ENCODE results near the gene CLSTN1.

The CLSTN1 gene

DNA sequence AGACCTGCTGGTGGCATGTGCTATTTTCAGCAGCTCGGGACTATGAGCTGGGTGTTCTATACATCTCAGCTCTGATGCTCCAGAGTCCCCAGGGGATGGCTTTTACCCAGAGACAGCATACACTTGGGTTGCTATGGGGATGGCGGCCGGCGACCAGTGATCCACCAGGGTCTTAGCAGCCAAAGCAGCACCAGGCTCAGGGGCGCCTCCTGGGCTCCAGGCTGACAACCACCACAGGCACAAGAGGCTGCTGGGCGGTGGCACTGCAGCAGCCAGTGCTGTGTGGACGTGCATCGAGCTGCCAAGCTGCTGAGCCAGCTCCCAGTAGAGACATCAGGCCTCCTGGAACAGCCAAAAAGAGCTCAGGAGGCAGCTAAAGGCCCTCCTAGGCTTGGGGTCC is 37.6 kb upstream of the CLSTN1 start:
- H3K4me3 ChIP-seq (ENCODE audit: low read length): no peak overlapping the region
- no peaks in the 10 kb centered on the region for H3K27me3 ChIP-seq (ENCODE audit: control insufficient read depth, insufficient read depth, low read length)
- no peak overlapping the region for H3K9ac ChIP-seq (ENCODE audit: low read length)
- no peak overlapping the region for H3K27ac ChIP-seq (ENCODE audit: low read depth, low read length)
- H3K36me3 ChIP-seq (ENCODE audit: control insufficient read depth, insufficient read depth, low read length): no peaks in the 10 kb centered on the region
- H3K4me1 ChIP-seq (ENCODE audit: control insufficient read depth, insufficient read depth, low read length): no peaks in the 10 kb centered on the region

DNA sequence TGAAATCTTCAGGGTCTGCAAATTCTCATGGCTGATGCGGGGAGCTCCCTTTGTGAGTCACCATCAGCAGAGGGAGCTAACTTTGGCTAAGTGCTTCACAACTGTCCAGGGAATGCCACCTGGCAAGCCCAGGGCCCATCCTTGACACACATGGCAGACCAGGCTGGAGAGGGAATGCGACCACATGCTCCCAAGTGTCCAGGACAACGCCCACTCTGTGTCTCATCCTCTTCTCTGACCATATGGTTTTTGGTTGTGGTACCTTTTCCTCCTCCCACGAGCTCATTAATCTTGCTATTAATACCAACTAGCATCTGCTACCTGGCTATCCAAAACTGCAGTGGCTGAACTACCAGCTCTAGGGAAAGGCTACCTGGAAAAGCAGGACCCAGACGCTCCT is 37.1 kb upstream of the CLSTN1 start:
- H3K36me3 ChIP-seq (ENCODE audit: control insufficient read depth, insufficient read depth, low read length): no peaks in the 10 kb centered on the region
- H3K9ac ChIP-seq (ENCODE audit: low read length): no peak overlapping the region
- H3K4me3 ChIP-seq (ENCODE audit: low read length): no peak overlapping the region
- no peak overlapping the region for H3K27ac ChIP-seq (ENCODE audit: low read depth, low read length)
- H3K27me3 ChIP-seq (ENCODE audit: control insufficient read depth, insufficient read depth, low read length): no peaks in the 10 kb centered on the region
- H3K4me1 ChIP-seq (ENCODE audit: control insufficient read depth, insufficient read depth, low read length): no peaks in the 10 kb centered on the region

- Histone ChIP-seq H3K27ac (ENCODE audit: low read depth, low read length) (no peak overlapping the region), H3K9ac (ENCODE audit: low read length) (no peak overlapping the region), H3K4me1 (ENCODE audit: control insufficient read depth, insufficient read depth, low read length) (no peaks in the 10 kb centered on the region), H3K4me3 (ENCODE audit: low read length) (no peak overlapping the region), H3K27me3 (ENCODE audit: control insufficient read depth, insufficient read depth, low read length) (no peaks in the 10 kb centered on the region), H3K36me3 (ENCODE audit: control insufficient read depth, insufficient read depth, low read length) (no peaks in the 10 kb centered on the region)
These were observed 35.7 kb upstream of the CLSTN1 start for GRCh38 chr1:9859281-9860014.

- Histone ChIP-seq H3K27ac (ENCODE audit: low read depth, low read length) (no peak overlapping the region), H3K9ac (ENCODE audit: low read length) (no peak overlapping the region), H3K27me3 (ENCODE audit: control insufficient read depth, insufficient read depth, low read length) (no peaks in the 10 kb centered on the region), H3K4me1 (ENCODE audit: control insufficient read depth, insufficient read depth, low read length) (no peaks in the 10 kb centered on the region), H3K36me3 (ENCODE audit: control insufficient read depth, insufficient read depth, low read length) (peaks cover 3% of the 10 kb centered on the region), H3K4me3 (ENCODE audit: low read length) (no peak overlapping the region)
These were observed 34.7 kb upstream of the CLSTN1 start for GRCh38 chr1:9858293-9859035.

DNA sequence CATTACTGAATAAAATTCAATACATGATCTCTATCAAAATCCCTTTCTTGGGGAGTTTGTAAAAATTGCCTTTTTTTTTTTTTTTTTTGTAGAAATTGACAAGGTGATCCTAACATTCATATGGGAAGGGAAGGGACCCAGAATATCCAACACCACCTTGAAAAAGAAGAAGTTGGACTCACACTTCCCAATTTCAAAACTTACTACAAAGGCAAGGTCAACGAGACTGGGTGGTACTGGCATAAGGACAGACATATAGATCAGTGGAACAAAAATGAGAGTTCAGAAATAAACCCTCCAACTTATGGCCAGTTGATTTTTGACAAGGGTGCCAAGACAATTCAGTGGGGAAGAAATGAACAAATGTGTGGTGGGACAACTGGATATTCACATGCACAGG is 31.4 kb upstream of the CLSTN1 start:
- Histone ChIP-seq H3K27me3 (ENCODE audit: control insufficient read depth, insufficient read depth, low read length) (no peaks in the 10 kb centered on the region), H3K36me3 (ENCODE audit: control insufficient read depth, insufficient read depth, low read length) (peaks cover 3% of the 10 kb centered on the region), H3K27ac (ENCODE audit: low read depth, low read length) (no peak overlapping the region), H3K4me3 (ENCODE audit: low read length) (no peak overlapping the region), H3K4me1 (ENCODE audit: control insufficient read depth, insufficient read depth, low read length) (no peaks in the 10 kb centered on the region), H3K9ac (ENCODE audit: low read length) (no peak overlapping the region)

GRCh38 chr1:9853249-9853595 is 29.5 kb upstream of the CLSTN1 start:
- Histone ChIP-seq H3K9ac (ENCODE audit: low read length) (no peak overlapping the region), H3K36me3 (ENCODE audit: control insufficient read depth, insufficient read depth, low read length) (peaks cover 5% of the 10 kb centered on the region), H3K27ac (ENCODE audit: low read depth, low read length) (no peak overlapping the region), H3K4me3 (ENCODE audit: low read length) (no peak overlapping the region), H3K4me1 (ENCODE audit: control insufficient read depth, insufficient read depth, low read length) (no peaks in the 10 kb centered on the region), H3K27me3 (ENCODE audit: control insufficient read depth, insufficient read depth, low read length) (no peaks in the 10 kb centered on the region)

- Histone ChIP-seq H3K4me1 (ENCODE audit: control insufficient read depth, insufficient read depth, low read length) (no peaks in the 10 kb centered on the region), H3K27me3 (ENCODE audit: control insufficient read depth, insufficient read depth, low read length) (no peaks in the 10 kb centered on the region), H3K4me3 (ENCODE audit: low read length) (no peak overlapping the region), H3K9ac (ENCODE audit: low read length) (no peak overlapping the region), H3K27ac (ENCODE audit: low read depth, low read length) (no peak overlapping the region), H3K36me3 (ENCODE audit: control insufficient read depth, insufficient read depth, low read length) (peaks cover 5% of the 10 kb centered on the region)
These were observed 28.9 kb upstream of the CLSTN1 start for GRCh38 chr1:9852410-9853248.

DNA sequence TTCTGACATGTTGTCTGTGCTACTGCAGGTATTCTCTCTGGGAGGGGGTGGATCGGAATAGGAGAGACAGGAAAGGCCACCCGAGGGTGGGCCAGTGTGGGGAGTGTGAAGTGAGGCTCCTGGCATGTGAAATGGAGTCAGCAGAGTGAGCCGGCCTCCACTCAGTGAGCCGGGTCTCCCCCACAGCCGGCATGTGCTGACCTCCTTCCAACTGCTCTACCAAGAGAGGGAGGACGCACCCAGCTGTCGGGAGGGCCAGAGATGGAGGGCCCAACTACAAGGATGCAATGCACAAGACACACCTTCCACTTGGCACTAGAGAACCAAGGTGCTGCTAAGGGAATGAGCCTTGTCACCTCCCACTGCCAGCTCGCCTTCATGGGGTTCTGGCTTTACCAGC is 28.2 kb upstream of the CLSTN1 start:
- no peak overlapping the region for H3K9ac ChIP-seq (ENCODE audit: low read length)
- H3K27me3 ChIP-seq (ENCODE audit: control insufficient read depth, insufficient read depth, low read length): no peaks in the 10 kb centered on the region
- H3K36me3 ChIP-seq (ENCODE audit: control insufficient read depth, insufficient read depth, low read length): peaks cover 5% of the 10 kb centered on the region
- H3K4me3 ChIP-seq (ENCODE audit: low read length): no peak overlapping the region
- no peak overlapping the region for H3K27ac ChIP-seq (ENCODE audit: low read depth, low read length)
- no peaks in the 10 kb centered on the region for H3K4me1 ChIP-seq (ENCODE audit: control insufficient read depth, insufficient read depth, low read length)

- Histone ChIP-seq H3K27me3 (ENCODE audit: control insufficient read depth, insufficient read depth, low read length) (no peaks in the 10 kb centered on the region), H3K9ac (ENCODE audit: low read length) (no peak overlapping the region), H3K4me3 (ENCODE audit: low read length) (no peak overlapping the region), H3K4me1 (ENCODE audit: control insufficient read depth, insufficient read depth, low read length) (no peaks in the 10 kb centered on the region), H3K36me3 (ENCODE audit: control insufficient read depth, insufficient read depth, low read length) (peaks cover 5% of the 10 kb centered on the region), H3K27ac (ENCODE audit: low read depth, low read length) (no peak overlapping the region)
These were observed 26.8 kb upstream of the CLSTN1 start for GRCh38 chr1:9850442-9851162.

DNA sequence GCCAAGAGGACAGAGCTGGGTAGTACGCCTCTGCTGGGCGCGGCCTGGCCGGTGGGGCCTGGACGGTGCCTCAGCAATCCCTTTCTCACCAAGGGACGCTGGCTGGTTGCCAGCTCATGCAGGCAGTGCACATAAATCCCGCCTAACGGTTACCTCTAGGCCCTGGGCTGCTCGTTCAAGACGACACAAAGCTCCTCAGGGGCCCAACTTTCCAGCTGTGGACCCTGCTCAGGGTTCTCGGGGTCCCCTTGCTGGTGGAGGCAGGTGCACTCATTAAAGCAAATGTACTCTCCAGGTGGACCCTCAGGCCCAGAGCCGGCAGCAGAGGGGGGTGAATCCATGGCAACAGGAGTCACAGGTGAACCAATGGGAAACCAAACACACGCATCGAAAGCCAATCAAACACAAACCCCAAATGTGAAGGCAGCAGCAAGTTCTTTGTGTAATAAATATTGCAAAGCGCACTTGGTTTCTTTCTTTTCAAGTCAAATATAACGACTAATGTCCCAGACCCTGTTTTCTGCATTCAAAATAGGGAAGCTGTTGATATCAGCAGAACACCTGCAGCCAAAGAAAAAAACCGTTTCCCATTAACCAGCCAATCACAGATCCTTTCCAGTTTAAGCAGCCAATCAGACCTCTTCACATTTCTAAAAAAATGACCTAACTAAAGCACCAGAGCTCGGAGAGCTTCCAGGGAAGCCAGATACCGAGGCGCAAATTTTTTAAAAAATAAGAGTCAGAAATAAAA is 26.1 kb upstream of the CLSTN1 start:
- Histone ChIP-seq H3K4me3 (ENCODE audit: low read length) (no peak overlapping the region), H3K27ac (ENCODE audit: low read depth, low read length) (no peak overlapping the region), H3K27me3 (ENCODE audit: control insufficient read depth, insufficient read depth, low read length) (no peaks in the 10 kb centered on the region), H3K4me1 (ENCODE audit: control insufficient read depth, insufficient read depth, low read length) (no peaks in the 10 kb centered on the region), H3K9ac (ENCODE audit: low read length) (no peak overlapping the region), H3K36me3 (ENCODE audit: control insufficient read depth, insufficient read depth, low read length) (peaks cover 5% of the 10 kb centered on the region)

GRCh38 chr1:9848022-9848421 is 24.3 kb upstream of the CLSTN1 start:
- Histone ChIP-seq H3K4me3 (ENCODE audit: low read length) (no peak overlapping the region), H3K9ac (ENCODE audit: low read length) (no peak overlapping the region), H3K27ac (ENCODE audit: low read depth, low read length) (no peak overlapping the region), H3K4me1 (ENCODE audit: control insufficient read depth, insufficient read depth, low read length) (no peaks in the 10 kb centered on the region), H3K27me3 (ENCODE audit: control insufficient read depth, insufficient read depth, low read length) (no peaks in the 10 kb centered on the region), H3K36me3 (ENCODE audit: control insufficient read depth, insufficient read depth, low read length) (peaks cover 2% of the 10 kb centered on the region)
